HepG2 (cell line): ENCODE results near the gene TMED6. TPM values are rescaled to one million over a fixed set of nuclear protein-coding genes. Genes with fewer than 3 reads are reported as not detected.

Experiments used
- AHDC1 ChIP-seq: sonication (generic); formaldehyde crosslinking; IDR thresholded peaks from 2 replicates; pipeline ENCODE4 v1.5.1; 2020; ENCODE audit warnings: mild to moderate bottlenecking, missing genetic modification reagents, borderline replicate concordance
- FOXA3 ChIP-seq: IDR thresholded peaks from 2 replicates; pipeline ENCODE4 v1.6.1; 2016; ENCODE audit warnings: missing genetic modification reagents, missing compliant biosample characterization
- HDAC6 ChIP-seq: fragments of 200-600 bp; sonication (generic); IDR thresholded peaks from 2 replicates; pipeline ENCODE4 v1.7.0; 2017; ENCODE audit warnings: mild to moderate bottlenecking, antibody characterized with exemption, low read length, low read depth
- KAT8 ChIP-seq: IDR thresholded peaks from 2 replicates; pipeline ENCODE4 v1.6.1; 2016; ENCODE audit warnings: missing genetic modification reagents, missing compliant biosample characterization
- MAFK ChIP-seq, 2 experiments: IDR thresholded peaks in 1 of 2; conservative IDR thresholded peaks in 1 of 2; 2 replicates each; pipeline ENCODE4 v1.6.1; 2011; ENCODE audit warnings: improper control_type of control experiment in 2 of 2, low read length in 2 of 2
- NFE2L2 ChIP-seq: fragments of 150-350 bp; IDR thresholded peaks from 2 replicates; pipeline ENCODE4 v1.6.1; 2014; ENCODE audit warnings: low read length
- PAX8 ChIP-seq: sonication (generic); formaldehyde crosslinking; IDR thresholded peaks from 2 replicates; pipeline ENCODE4 v1.8.0; 2022; ENCODE audit warnings: mild to moderate bottlenecking, missing genetic modification reagents, borderline replicate concordance
- PPARG ChIP-seq: conservative IDR thresholded peaks from 2 replicates; pipeline ENCODE4 v1.6.1; 2016; ENCODE audit warnings: missing biosample characterization, missing genetic modification reagents
- RBFOX2 ChIP-seq: fragments of 200-400 bp; formaldehyde crosslinking; IDR thresholded peaks from 2 replicates; pipeline ENCODE4 v1.6.1; 2017; ENCODE audit warnings: low read depth, mild to moderate bottlenecking, low read length
- RFX3 ChIP-seq: IDR thresholded peaks from 2 replicates; pipeline ENCODE4 v1.6.1; 2016; ENCODE audit warnings: missing biosample characterization, missing genetic modification reagents
- SMAD1 ChIP-seq: sonication (generic); formaldehyde crosslinking; IDR thresholded peaks from 2 replicates; pipeline ENCODE4 v1.4.0; 2020; ENCODE audit warnings: missing genetic modification reagents, low read depth, mild to moderate bottlenecking, borderline replicate concordance
- SP140L ChIP-seq: sonication (generic); formaldehyde crosslinking; IDR thresholded peaks from 2 replicates; pipeline ENCODE4 v1.4.0; 2020; ENCODE audit warnings: missing genetic modification reagents, borderline replicate concordance
- TBP ChIP-seq: sonication (generic); formaldehyde crosslinking; IDR thresholded peaks from 2 replicates; pipeline ENCODE4 v1.5.0; 2020; ENCODE audit warnings: missing genetic modification reagents
- TCF7 ChIP-seq: sonication (generic); IDR thresholded peaks from 2 replicates; pipeline ENCODE4 v1.6.1; 2016; ENCODE audit warnings: antibody characterized with exemption, low read depth
- ZBTB20 ChIP-seq: sonication (generic); formaldehyde crosslinking; IDR thresholded peaks from 2 replicates; pipeline ENCODE4 v1.8.1; 2023; ENCODE audit warnings: missing genetic modification reagents, low read depth, mild to moderate bottlenecking, borderline replicate concordance
- ZBTB8A ChIP-seq: sonication (generic); formaldehyde crosslinking; IDR thresholded peaks from 2 replicates; pipeline ENCODE4 v1.4.0; 2020; ENCODE audit warnings: mild to moderate bottlenecking, low read depth, missing genetic modification reagents, borderline replicate concordance
- ZFP41 ChIP-seq: sonication (generic); formaldehyde crosslinking; IDR thresholded peaks from 2 replicates; pipeline ENCODE4 v1.4.0; 2020; ENCODE audit warnings: mild to moderate bottlenecking, missing genetic modification reagents, borderline replicate concordance
- ZNF136 ChIP-seq: sonication (generic); formaldehyde crosslinking; IDR thresholded peaks from 2 replicates; pipeline ENCODE4 v1.8.1; 2022; ENCODE audit warnings: low read depth, mild to moderate bottlenecking, moderate library complexity, missing genetic modification reagents
- ZNF552 ChIP-seq: sonication (generic); formaldehyde crosslinking; IDR thresholded peaks from 2 replicates; pipeline ENCODE4 v1.9.0; 2022; ENCODE audit warnings: missing genetic modification reagents, mild to moderate bottlenecking, borderline replicate concordance
- ZNF615 ChIP-seq: sonication (generic); formaldehyde crosslinking; IDR thresholded peaks from 2 replicates; pipeline ENCODE4 v1.5.0; 2020; ENCODE audit warnings: mild to moderate bottlenecking, missing genetic modification reagents, borderline replicate concordance
- ZNF770 ChIP-seq: sonication (generic); formaldehyde crosslinking; IDR thresholded peaks from 2 replicates; pipeline ENCODE4 v1.5.0; 2020; ENCODE audit warnings: mild to moderate bottlenecking, missing genetic modification reagents
- ZNF780A ChIP-seq: sonication (generic); formaldehyde crosslinking; IDR thresholded peaks from 2 replicates; pipeline ENCODE4 v1.8.0; 2022; ENCODE audit warnings: mild to moderate bottlenecking, missing genetic modification reagents, moderate library complexity
- ZSCAN12 ChIP-seq: sonication (generic); formaldehyde crosslinking; IDR thresholded peaks from 2 replicates; pipeline ENCODE4 v1.9.0; 2021; ENCODE audit warnings: mild to moderate bottlenecking, missing genetic modification reagents
- polyA plus RNA-seq, 8 experiments: library from polyadenylated mRNA; depleted of rRNA in 3 of 8; stranded (reverse) in 7 of 8; unstranded in 1 of 8; fragments of >200 nt; fragmentation: Illumina TruSeq in 4 of 8; extraction: Trizol in 4 of 8; gene quantifications; 2 replicates each; pipeline versions ENCODE4 v1.2.1 to v1.2.3, GENCODE V29; 2011 to 2016; ENCODE audit warnings: low read depth in 4 of 8, missing spikeins in 1 of 8, mixed read lengths in 1 of 8; ENCODE audit not compliant: insufficient read depth in 1 of 8
- total RNA-seq, 5 experiments: library from RNA; depleted of rRNA; stranded (reverse); fragments of >200 nt; fragmentation: Illumina TruSeq; extraction: Trizol; gene quantifications; 2 replicates each; pipeline ENCODE4 v1.2.3, GENCODE V29; 2016; ENCODE audit warnings: low read depth in 1 of 5

TMED6 gene
- total and polyA plus RNA-seq, 2 of the 13 experiments (the other 11 are each of a cell fraction or from before 2014, with no cell fraction given): 9.8 to 14.4 TPM

GRCh38 chr16:69396187-69397061 lies 44.8 kb upstream of the TMED6 start (continued):
- peak; percentile 88 for TF ChIP-seq KAT8 (CRISPR knock-in tag)
- no peak for TF ChIP-seq SMAD1 (CRISPR knock-in tag)
- TF ChIP-seq AHDC1 (CRISPR knock-in tag): peak; percentile 98
- TF ChIP-seq TBP (CRISPR knock-in tag): no peak
- no peak for TF ChIP-seq ZNF780A (CRISPR knock-in tag)
- peak; percentile 94 for TF ChIP-seq ZNF136
- TF ChIP-seq RBFOX2: peak; percentile 61
- TF ChIP-seq NFE2L2: no peak
- TF ChIP-seq RFX3 (CRISPR knock-in tag): peak; percentile 18; the same call in 1 of the 2 replicates
- TF ChIP-seq ZBTB20 (CRISPR knock-in tag): peak; percentile 94; the same call in 1 of the 2 replicates
- TF ChIP-seq MAFK (conservative IDR thresholded peaks at IDR 0.05 in 1 of 2, IDR thresholded peaks at IDR 0.05 in 1 of 2; ENCODE audit: low read length in 2 of 2): peak; percentile 100
- TF ChIP-seq SP140L (CRISPR knock-in tag): peak; percentile 23; the same call in 1 of the 2 replicates
- peak; percentile 98 for TF ChIP-seq FOXA3 (CRISPR knock-in tag)
- TF ChIP-seq ZSCAN12: peak; percentile 34; the same call in 1 of the 2 replicates
- TF ChIP-seq ZNF615 (CRISPR knock-in tag): peak; percentile 77; the same call in 1 of the 2 replicates
- TF ChIP-seq PPARG: peak; percentile 96
- TF ChIP-seq TCF7: peak; percentile 97
- peak; percentile 63 for TF ChIP-seq ZNF770
- TF ChIP-seq ZBTB8A (CRISPR knock-in tag): no peak
- TF ChIP-seq ZNF552: no peak; the same call in 1 of the 2 replicates
- no peak for TF ChIP-seq ZFP41
- no peak for TF ChIP-seq HDAC6
- no peak for TF ChIP-seq PAX8 (CRISPR knock-in tag)
